ACC112 (cell line): ENCODE measurements around the gene SNTG2.
"Not testable (repeated sequence)": the region's sequence is repeated elsewhere in the genome, so short reads cannot be mapped to it uniquely, and the experiment has no call there.

Source experiments
- H2AFZ ChIP-seq: fragments of 200-600 bp; sonication (generic); one replicate; pipeline ENCODE4 v1.6.0; 2017; ENCODE audit warnings: antibody characterized with exemption, low read length; ENCODE audit not compliant: unreplicated experiment
- H3K27ac ChIP-seq: fragments of 200-600 bp; sonication (generic); 2 replicates; pipeline ENCODE4 v1.5.1; 2014; ENCODE audit warnings: low read depth, mild to moderate bottlenecking, antibody characterized with exemption, low read length, moderate library complexity
- H3K27me3 ChIP-seq: fragments of 200-600 bp; sonication (generic); 2 replicates; pipeline ENCODE4 v1.6.1; 2014; ENCODE audit warnings: mild to moderate bottlenecking, antibody characterized with exemption, low read length, moderate library complexity, mixed read lengths; ENCODE audit not compliant: insufficient read depth
- H3K36me3 ChIP-seq: fragments of 200-600 bp; sonication (generic); 2 replicates; pipeline ENCODE4 v1.6.1; 2016; ENCODE audit warnings: mild to moderate bottlenecking, antibody characterized with exemption, low read length, moderate library complexity, mixed read lengths; ENCODE audit not compliant: insufficient read depth
- H3K4me1 ChIP-seq: fragments of 200-600 bp; sonication (generic); one replicate; pipeline ENCODE4 v1.6.1; 2016; ENCODE audit warnings: low read length, mixed read lengths; ENCODE audit not compliant: insufficient read depth, unreplicated experiment, control insufficient read depth
- H3K4me3 ChIP-seq: fragments of 200-600 bp; sonication (generic); 2 replicates; pipeline ENCODE4 v1.5.1; 2014; ENCODE audit warnings: mild to moderate bottlenecking, low read depth, low read length
- H3K79me2 ChIP-seq: fragments of 200-600 bp; sonication (generic); one replicate; pipeline ENCODE4 v1.6.0; 2016; ENCODE audit warnings: low read length; ENCODE audit not compliant: control insufficient read depth, unreplicated experiment, insufficient read depth

Gene SNTG2

GRCh38 chr2:1223791-1224190 is 273.1 kb downstream of the SNTG2 start:
- no peaks in the 10 kb centered on the region for H3K79me2 ChIP-seq
- H3K36me3 ChIP-seq = no peaks in the 10 kb centered on the region
- H3K27ac ChIP-seq = no peak overlapping the region
- no peak overlapping the region for H3K4me3 ChIP-seq
- no peak overlapping the region for H2AFZ ChIP-seq
- no peaks in the 10 kb centered on the region for H3K4me1 ChIP-seq
- no peaks in the 10 kb centered on the region for H3K27me3 ChIP-seq

- Histone ChIP-seq H3K4me1 (no peaks in the 10 kb centered on the region), H3K36me3 (no peaks in the 10 kb centered on the region), H3K27me3 (no peaks in the 10 kb centered on the region), H2AFZ (no peak overlapping the region), H3K79me2 (no peaks in the 10 kb centered on the region), H3K27ac (no peak overlapping the region), H3K4me3 (no peak overlapping the region)
Observed at GRCh38 chr2:1224901-1225300, 274.3 kb downstream of the SNTG2 start.

- Histone ChIP-seq H3K36me3 (no peaks in the 10 kb centered on the region), H3K4me3 (no peak overlapping the region), H3K27me3 (no peaks in the 10 kb centered on the region), H3K27ac (no peak overlapping the region), H2AFZ (no peak overlapping the region), H3K79me2 (no peaks in the 10 kb centered on the region), H3K4me1 (no peaks in the 10 kb centered on the region)
Observed at GRCh38 chr2:1226766-1227165, 276.1 kb downstream of the SNTG2 start.

GRCh38 chr2:1227274-1227900 is 276.7 kb downstream of the SNTG2 start:
- Histone ChIP-seq H3K4me1 (no peaks in the 10 kb centered on the region), H3K27me3 (no peaks in the 10 kb centered on the region), H3K79me2 (no peaks in the 10 kb centered on the region), H3K36me3 (no peaks in the 10 kb centered on the region), H3K4me3 (no peak overlapping the region), H2AFZ (no peak overlapping the region), H3K27ac (no peak overlapping the region)

- not testable (repeated sequence) for H3K4me1 ChIP-seq, H3K36me3 ChIP-seq, H3K4me3 ChIP-seq, H3K27me3 ChIP-seq, H3K79me2 ChIP-seq, H2AFZ ChIP-seq, H3K27ac ChIP-seq
Observed at GRCh38 chr2:1229596-1229995, 278.9 kb downstream of the SNTG2 start.

- Histone ChIP-seq H3K4me1 (no peaks in the 10 kb centered on the region), H2AFZ (no peak overlapping the region), H3K36me3 (no peaks in the 10 kb centered on the region), H3K27ac (no peak overlapping the region), H3K27me3 (no peaks in the 10 kb centered on the region), H3K4me3 (no peak overlapping the region), H3K79me2 (no peaks in the 10 kb centered on the region)
Observed at GRCh38 chr2:1230155-1230893, 279.7 kb downstream of the SNTG2 start.

GRCh38 chr2:1231466-1232063 is 280.9 kb downstream of the SNTG2 start:
- Histone ChIP-seq H3K79me2 (no peaks in the 10 kb centered on the region), H2AFZ (no peak overlapping the region), H3K4me1 (no peaks in the 10 kb centered on the region), H3K27ac (no peak overlapping the region), H3K36me3 (no peaks in the 10 kb centered on the region), H3K27me3 (no peaks in the 10 kb centered on the region), H3K4me3 (no peak overlapping the region)

GRCh38 chr2:1233281-1233680 is 282.6 kb downstream of the SNTG2 start:
- Histone ChIP-seq H3K79me2 (no peaks in the 10 kb centered on the region), H2AFZ (no peak overlapping the region), H3K36me3 (no peaks in the 10 kb centered on the region), H3K4me1 (no peaks in the 10 kb centered on the region), H3K27me3 (no peaks in the 10 kb centered on the region), H3K27ac (no peak overlapping the region), H3K4me3 (no peak overlapping the region)

- H3K4me3 ChIP-seq = no peak overlapping the region
- H3K4me1 ChIP-seq = no peaks in the 10 kb centered on the region
- no peaks in the 10 kb centered on the region for H3K27me3 ChIP-seq
- no peak overlapping the region for H2AFZ ChIP-seq
- H3K79me2 ChIP-seq = no peaks in the 10 kb centered on the region
- no peaks in the 10 kb centered on the region for H3K36me3 ChIP-seq
- no peak overlapping the region for H3K27ac ChIP-seq
Observed at GRCh38 chr2:1234731-1235308, 284.2 kb downstream of the SNTG2 start.

- Histone ChIP-seq H3K36me3 (no peaks in the 10 kb centered on the region), H3K27me3 (no peaks in the 10 kb centered on the region), H2AFZ (no peak overlapping the region), H3K79me2 (no peaks in the 10 kb centered on the region), H3K4me3 (no peak overlapping the region), H3K27ac (no peak overlapping the region), H3K4me1 (no peaks in the 10 kb centered on the region)
Observed at GRCh38 chr2:1235806-1236205, 285.2 kb downstream of the SNTG2 start.

GRCh38 chr2:1236606-1237005 is 286.0 kb downstream of the SNTG2 start:
- H3K4me1 ChIP-seq = no peaks in the 10 kb centered on the region
- H3K79me2 ChIP-seq = no peaks in the 10 kb centered on the region
- no peaks in the 10 kb centered on the region for H3K27me3 ChIP-seq
- H2AFZ ChIP-seq = no peak overlapping the region
- H3K4me3 ChIP-seq = no peak overlapping the region
- no peak overlapping the region for H3K27ac ChIP-seq
- H3K36me3 ChIP-seq = no peaks in the 10 kb centered on the region
